ENCODE data around the gene GDF15. TPM values are rescaled to one million over a fixed set of nuclear protein-coding genes. Genes with fewer than 3 reads are reported as not detected.
"Not testable (repeated sequence)": the region's sequence is repeated elsewhere in the genome, so short reads cannot be mapped to it uniquely, and the experiment has no call there.

Gene GDF15
- polyA plus RNA-seq, 1 donor, result 20.3 TPM

GRCh38 chr19:18346091-18346490 lies 39.9 kb upstream of the GDF15 start:
- Histone ChIP-seq H3K27ac (ENCODE audit: low read length) (no peak overlapping the region), H3K27me3 (ENCODE audit: control insufficient read depth, insufficient read depth, low read length) (no peaks in the 10 kb centered on the region), H3K9me3 (ENCODE audit: control insufficient read depth, low read depth, low read length) (no peaks in the 10 kb centered on the region), H3K4me1 (ENCODE audit: control insufficient read depth, insufficient read depth, low read length) (peaks cover 21% of the 10 kb centered on the region), H3K4me3 (ENCODE audit: low read length) (no peak overlapping the region), H3K36me3 (ENCODE audit: control insufficient read depth, insufficient read depth, low read length) (peaks cover 62% of the 10 kb centered on the region)
- no CpG with 5 or more reads among the region's 8 CpGs for WGBS (ENCODE audit: insufficient coverage, low lambda C conversion rate)
- no peak for DNase-seq

GRCh38 chr19:18348171-18348570 lies 37.8 kb upstream of the GDF15 start:
- H3K9me3 ChIP-seq (ENCODE audit: control insufficient read depth, low read depth, low read length), result no peaks in the 10 kb centered on the region

GRCh38 chr19:18348818-18349339 lies 37.1 kb upstream of the GDF15 start:
- not testable (repeated sequence) for H3K27me3 ChIP-seq (ENCODE audit: control insufficient read depth, insufficient read depth, low read length); DNase-seq; H3K27ac ChIP-seq (ENCODE audit: low read length); H3K4me1 ChIP-seq (ENCODE audit: control insufficient read depth, insufficient read depth, low read length); H3K4me3 ChIP-seq (ENCODE audit: low read length); H3K9me3 ChIP-seq (ENCODE audit: control insufficient read depth, low read depth, low read length)
- no CpG with 5 or more reads among the region's 6 CpGs for WGBS (ENCODE audit: insufficient coverage, low lambda C conversion rate)
- peaks cover 56% of the 10 kb centered on the region for H3K36me3 ChIP-seq (ENCODE audit: control insufficient read depth, insufficient read depth, low read length)

More at GRCh38 chr19:18348171-18348570, 37.8 kb upstream of the GDF15 start:
- peaks cover 54% of the 10 kb centered on the region for H3K36me3 ChIP-seq (ENCODE audit: control insufficient read depth, insufficient read depth, low read length)
- no peaks in the 10 kb centered on the region for H3K27me3 ChIP-seq (ENCODE audit: control insufficient read depth, insufficient read depth, low read length)
- peaks cover 6% of the 10 kb centered on the region for H3K4me1 ChIP-seq (ENCODE audit: control insufficient read depth, insufficient read depth, low read length)
- no peak for DNase-seq
- no peak overlapping the region for H3K27ac ChIP-seq (ENCODE audit: low read length)
- no CpG with 5 or more reads among the region's 17 CpGs for WGBS (ENCODE audit: insufficient coverage, low lambda C conversion rate)
- H3K4me3 ChIP-seq (ENCODE audit: low read length), result no peak overlapping the region

GRCh38 chr19:18349524-18350128 lies 36.3 kb upstream of the GDF15 start:
- H3K9me3 ChIP-seq (ENCODE audit: control insufficient read depth, low read depth, low read length), result no peaks in the 10 kb centered on the region
- no peak overlapping the region for H3K4me3 ChIP-seq (ENCODE audit: low read length)
- peaks cover 53% of the 10 kb centered on the region for H3K36me3 ChIP-seq (ENCODE audit: control insufficient read depth, insufficient read depth, low read length)
- no CpG with 5 or more reads among the region's 12 CpGs for WGBS (ENCODE audit: insufficient coverage, low lambda C conversion rate)
- no peaks in the 10 kb centered on the region for H3K4me1 ChIP-seq (ENCODE audit: control insufficient read depth, insufficient read depth, low read length)
- no peak for DNase-seq
- no peak overlapping the region for H3K27ac ChIP-seq (ENCODE audit: low read length)
- H3K27me3 ChIP-seq (ENCODE audit: control insufficient read depth, insufficient read depth, low read length), result no peaks in the 10 kb centered on the region

- Histone ChIP-seq H3K4me3 (ENCODE audit: low read length) (no peak overlapping the region), H3K27me3 (ENCODE audit: control insufficient read depth, insufficient read depth, low read length) (no peaks in the 10 kb centered on the region), H3K27ac (ENCODE audit: low read length) (no peak overlapping the region), H3K4me1 (ENCODE audit: control insufficient read depth, insufficient read depth, low read length) (no peaks in the 10 kb centered on the region), H3K36me3 (ENCODE audit: control insufficient read depth, insufficient read depth, low read length) (peaks cover 52% of the 10 kb centered on the region), H3K9me3 (ENCODE audit: control insufficient read depth, low read depth, low read length) (no peaks in the 10 kb centered on the region)
- DNase-seq, result no peak
- WGBS (ENCODE audit: insufficient coverage, low lambda C conversion rate), result no CpG with 5 or more reads among the region's 9 CpGs
Observed at GRCh38 chr19:18350490-18350889, 35.5 kb upstream of the GDF15 start.

GRCh38 chr19:18351544-18351943 lies 34.4 kb upstream of the GDF15 start:
- Histone ChIP-seq H3K9me3 (ENCODE audit: control insufficient read depth, low read depth, low read length) (no peaks in the 10 kb centered on the region), H3K4me3 (ENCODE audit: low read length) (no peak overlapping the region), H3K4me1 (ENCODE audit: control insufficient read depth, insufficient read depth, low read length) (no peaks in the 10 kb centered on the region), H3K27ac (ENCODE audit: low read length) (no peak overlapping the region), H3K27me3 (ENCODE audit: control insufficient read depth, insufficient read depth, low read length) (no peaks in the 10 kb centered on the region), H3K36me3 (ENCODE audit: control insufficient read depth, insufficient read depth, low read length) (peaks cover 53% of the 10 kb centered on the region)
- no peak for DNase-seq
- WGBS (ENCODE audit: insufficient coverage, low lambda C conversion rate), result no CpG with 5 or more reads among the region's 7 CpGs

- Histone ChIP-seq H3K9me3 (ENCODE audit: control insufficient read depth, low read depth, low read length) (no peaks in the 10 kb centered on the region), H3K27ac (ENCODE audit: low read length) (no peak overlapping the region), H3K27me3 (ENCODE audit: control insufficient read depth, insufficient read depth, low read length) (no peaks in the 10 kb centered on the region), H3K36me3 (ENCODE audit: control insufficient read depth, insufficient read depth, low read length) (peaks cover 60% of the 10 kb centered on the region), H3K4me3 (ENCODE audit: low read length) (no peak overlapping the region), H3K4me1 (ENCODE audit: control insufficient read depth, insufficient read depth, low read length) (no peaks in the 10 kb centered on the region)
- no peak for DNase-seq
- 94% methylated on average over 3 of the region's 8 CpGs for WGBS (ENCODE audit: insufficient coverage, low lambda C conversion rate)
Observed at GRCh38 chr19:18353378-18354005, 32.5 kb upstream of the GDF15 start.

GRCh38 chr19:18354743-18355142 lies 31.2 kb upstream of the GDF15 start:
- not testable (repeated sequence) for H3K4me1 ChIP-seq (ENCODE audit: control insufficient read depth, insufficient read depth, low read length); H3K27me3 ChIP-seq (ENCODE audit: control insufficient read depth, insufficient read depth, low read length); H3K9me3 ChIP-seq (ENCODE audit: control insufficient read depth, low read depth, low read length); H3K27ac ChIP-seq (ENCODE audit: low read length); H3K4me3 ChIP-seq (ENCODE audit: low read length); DNase-seq
- no CpG with 5 or more reads among the region's 7 CpGs for WGBS (ENCODE audit: insufficient coverage, low lambda C conversion rate)
- peaks cover 69% of the 10 kb centered on the region for H3K36me3 ChIP-seq (ENCODE audit: control insufficient read depth, insufficient read depth, low read length)

- Histone ChIP-seq H3K4me3 (ENCODE audit: low read length) (no peak overlapping the region), H3K27ac (ENCODE audit: low read length) (no peak overlapping the region), H3K36me3 (ENCODE audit: control insufficient read depth, insufficient read depth, low read length) (peaks cover 76% of the 10 kb centered on the region), H3K4me1 (ENCODE audit: control insufficient read depth, insufficient read depth, low read length) (no peaks in the 10 kb centered on the region), H3K9me3 (ENCODE audit: control insufficient read depth, low read depth, low read length) (no peaks in the 10 kb centered on the region), H3K27me3 (ENCODE audit: control insufficient read depth, insufficient read depth, low read length) (no peaks in the 10 kb centered on the region)
- DNase-seq, result no peak
- no CpG with 5 or more reads among the region's 3 CpGs for WGBS (ENCODE audit: insufficient coverage, low lambda C conversion rate)
Observed at GRCh38 chr19:18357041-18357440, 28.9 kb upstream of the GDF15 start.

GRCh38 chr19:18361646-18362045 lies 24.3 kb upstream of the GDF15 start:
- Histone ChIP-seq H3K27ac (ENCODE audit: low read length) (no peak overlapping the region), H3K4me3 (ENCODE audit: low read length) (no peak overlapping the region), H3K36me3 (ENCODE audit: control insufficient read depth, insufficient read depth, low read length) (peaks cover 80% of the 10 kb centered on the region), H3K4me1 (ENCODE audit: control insufficient read depth, insufficient read depth, low read length) (peaks cover 31% of the 10 kb centered on the region), H3K9me3 (ENCODE audit: control insufficient read depth, low read depth, low read length) (no peaks in the 10 kb centered on the region), H3K27me3 (ENCODE audit: control insufficient read depth, insufficient read depth, low read length) (no peaks in the 10 kb centered on the region)
- WGBS (ENCODE audit: insufficient coverage, low lambda C conversion rate), result no CpG with 5 or more reads among the region's 8 CpGs
- DNase-seq, result no peak

Measured in large intestine (tissue), 3 donors.